Stimulated activated CD4-positive, alpha-beta T cell treated with anti-CD3 and anti-CD28 coated beads, Interleukin-1b, Interleukin-23, amount 100 ng/mL, for 1 hour (primary cell): ENCODE data around the gene KLHDC7B.
"Not testable (repeated sequence)": the region's sequence is repeated elsewhere in the genome, so short reads cannot be mapped to it uniquely, and the experiment has no call there.

Experiments
- DNase-seq, 2 donors: peaks; one replicate each; pipeline ENCODE4 v3.0.0-alpha.2; 2020; ENCODE audit warnings: low read depth in 2 of 2

Gene KLHDC7B

GRCh38 chr22:50529897-50530579 is 15.7 kb upstream of the KLHDC7B start, which contains the start of gene TYMP:
TSS of gene TYMP (minus strand) at chr22:50530012. CDS start at chr22:50529709, 303 bp downstream.
- DNase-seq = no peak

- no peak for DNase-seq
Measured at GRCh38 chr22:50530580-50530876, 15.2 kb upstream of the KLHDC7B start.

GRCh38 chr22:50530877-50531545 is 14.7 kb upstream of the KLHDC7B start:
- DNase-seq = peak; percentile 56 to 59

- peak in 1 of 2 donors; percentile 47 for DNase-seq
Measured at GRCh38 chr22:50531546-50531961, 14.1 kb upstream of the KLHDC7B start.

- no peak for DNase-seq
Measured at GRCh38 chr22:50531962-50532674, 13.6 kb upstream of the KLHDC7B start.

DNA sequence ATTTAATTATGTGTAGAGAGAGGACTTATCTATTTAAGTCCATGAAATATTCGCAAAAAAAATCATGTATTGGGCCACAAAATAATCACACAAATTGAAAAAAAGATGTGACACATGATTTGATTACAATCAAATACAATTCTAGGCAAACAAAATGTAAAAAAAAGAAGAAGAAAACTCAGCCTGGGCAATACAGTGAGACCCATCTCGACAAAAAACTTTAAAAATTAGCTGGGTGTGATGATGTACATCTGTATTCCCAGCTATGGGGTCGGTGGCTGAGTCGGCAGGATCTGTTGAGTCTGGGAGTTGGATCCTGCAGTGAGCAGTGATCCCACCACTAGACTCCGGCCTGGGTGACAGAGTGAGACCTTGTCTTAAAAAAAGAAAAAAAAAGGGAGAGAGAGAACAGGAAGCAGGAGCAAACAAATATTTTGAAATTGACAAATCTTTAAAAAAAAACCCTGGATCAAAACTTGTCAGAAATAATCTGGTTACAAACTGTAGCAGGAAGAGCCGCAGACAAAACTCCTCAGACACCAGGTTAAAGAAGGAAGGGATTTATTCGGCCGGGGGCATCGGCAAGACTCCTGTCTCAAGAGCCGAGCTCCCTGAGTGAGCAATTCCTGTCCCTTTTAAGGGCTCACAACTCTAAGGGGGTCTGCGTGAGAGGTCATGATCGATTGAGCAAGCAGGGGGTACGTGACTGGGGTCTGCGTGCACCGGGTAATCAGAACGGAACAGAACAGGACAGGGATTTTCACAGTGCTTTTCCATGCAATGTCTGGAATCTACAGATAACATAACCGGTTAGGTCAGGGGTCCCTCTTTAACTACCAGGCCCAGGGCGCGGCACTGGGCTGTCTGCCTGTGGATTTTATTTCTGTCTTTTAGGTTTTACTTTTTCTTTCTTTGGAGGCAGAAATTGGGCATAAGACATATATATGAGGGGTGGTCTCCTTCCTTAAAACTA is 12.6 kb upstream of the KLHDC7B start:
- no peak for DNase-seq

DNA sequence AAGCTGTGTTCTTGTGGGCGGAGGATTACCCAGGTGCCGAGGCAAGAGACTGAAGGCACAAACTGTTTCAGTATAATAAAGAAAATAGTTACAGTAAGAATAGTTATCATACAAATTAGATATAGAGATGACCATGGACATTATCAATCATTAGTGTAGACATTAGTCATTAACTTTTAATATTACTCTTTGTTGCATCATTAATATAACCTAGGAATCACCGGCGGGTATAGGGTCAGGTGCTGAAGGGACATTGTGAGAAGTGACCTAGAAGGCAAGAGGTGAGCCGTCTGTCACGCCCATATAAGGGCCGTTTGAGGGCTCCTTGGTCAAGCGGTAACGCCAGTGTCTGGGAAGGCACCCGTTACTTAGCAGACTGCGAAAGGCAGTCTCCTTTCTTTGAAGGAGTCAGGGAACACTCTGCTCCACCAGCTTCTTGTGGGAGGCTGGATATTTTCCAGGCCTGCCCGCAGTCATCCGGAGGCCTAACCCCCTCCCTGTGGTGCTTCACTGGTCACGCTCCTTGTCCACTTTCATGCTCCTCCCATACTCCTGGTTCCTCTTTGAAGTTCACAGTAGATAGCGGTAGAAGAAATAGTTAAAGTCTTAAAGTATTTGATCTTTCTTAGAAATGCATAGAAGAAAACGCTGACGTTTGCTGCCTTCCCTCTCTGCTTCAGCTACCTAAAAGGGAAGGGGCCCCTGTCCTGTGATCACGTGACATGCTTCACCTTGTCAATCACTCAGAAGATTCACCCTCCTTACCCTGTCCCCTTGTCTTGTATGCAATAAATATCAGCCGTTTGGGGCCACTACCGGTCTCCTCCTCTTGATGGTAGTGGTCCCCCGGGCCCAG is 11.6 kb upstream of the KLHDC7B start:
- not testable (repeated sequence) for DNase-seq

DNA sequence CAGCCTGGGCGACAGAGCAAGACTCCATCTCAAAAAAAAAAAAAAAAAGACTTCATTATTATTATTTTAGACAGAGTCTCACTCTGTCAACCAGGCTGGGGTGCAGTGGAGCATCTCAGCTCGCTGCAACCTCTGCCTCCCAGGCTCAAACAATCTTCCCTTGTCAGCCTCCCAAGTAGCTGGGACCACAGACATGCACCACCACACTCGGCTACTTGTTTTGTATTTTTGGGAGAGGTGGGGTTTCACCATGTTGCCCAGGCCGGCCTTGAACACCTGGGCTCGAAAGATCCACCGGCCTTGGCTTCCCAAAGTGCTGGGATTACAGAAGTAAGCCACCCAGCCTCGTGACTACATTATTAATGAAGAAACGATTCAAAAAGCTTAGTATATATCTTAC is 10.6 kb upstream of the KLHDC7B start:
- no peak for DNase-seq

DNA sequence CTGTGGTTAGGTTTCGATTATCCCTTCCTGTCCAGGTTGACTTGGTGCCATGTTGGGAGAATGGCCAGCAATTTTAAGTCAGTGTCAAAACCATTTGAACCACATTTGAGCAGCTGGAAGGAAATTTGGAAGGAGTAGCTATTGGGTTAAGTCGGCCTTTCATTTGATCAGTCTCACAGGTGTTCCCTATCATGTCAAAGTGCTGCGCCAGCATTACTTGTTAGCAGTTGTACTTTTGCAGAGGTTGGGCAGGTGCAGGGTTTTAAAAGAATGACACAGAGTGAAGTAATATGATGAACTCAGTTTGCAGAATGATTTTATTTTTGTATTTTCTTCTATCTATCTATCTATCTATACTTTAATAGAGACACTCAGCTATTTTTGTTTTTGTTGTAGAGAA is 9.5 kb upstream of the KLHDC7B start:
- no peak for DNase-seq

- DNase-seq = no peak
Measured at GRCh38 chr22:50537765-50538164, 7.9 kb upstream of the KLHDC7B start.

- DNase-seq = no peak
Measured at GRCh38 chr22:50540381-50540780, 5.3 kb upstream of the KLHDC7B start.

- not testable (repeated sequence) for DNase-seq
Measured at GRCh38 chr22:50541667-50542026, 4.1 kb upstream of the KLHDC7B start.

- no peak for DNase-seq
Measured at GRCh38 chr22:50542416-50542927, 3.2 kb upstream of the KLHDC7B start.

- DNase-seq = peak; percentile 60 to 63
Measured at GRCh38 chr22:50544078-50544745, 1.5 kb upstream of the KLHDC7B start.

GRCh38 chr22:50544746-50545253 is 899 bp upstream of the KLHDC7B start:
- no peak for DNase-seq

- DNase-seq = no peak
Measured at GRCh38 chr22:50546326-50547262, 895 bp downstream of the KLHDC7B start.

GRCh38 chr22:50547263-50547985 is 1.7 kb downstream of the KLHDC7B start:
- DNase-seq = no peak
